ENCODE results near the gene NAALAD2.

Gene NAALAD2

GRCh38 chr11:90113541-90113940 lies 20.9 kb upstream of the NAALAD2 start:
- Histone ChIP-seq H3K4me2 (ENCODE audit: low read length) (no peak overlapping the region), H3K27ac (no peak overlapping the region), H3K9ac (no peak overlapping the region), H3K4me1 (no peaks in the 10 kb centered on the region), H2AFZ (no peak overlapping the region), H3K27me3 (ENCODE audit: control insufficient read depth, insufficient read depth, low read length) (no peaks in the 10 kb centered on the region), H3K79me2 (no peaks in the 10 kb centered on the region), H3K36me3 (ENCODE audit: control insufficient read depth, insufficient read depth, low read length) (no peaks in the 10 kb centered on the region), H3K4me3 (ENCODE audit: low read depth, low read length) (no peak overlapping the region), H3K9me3 (ENCODE audit: control insufficient read depth, low read length) (no peaks in the 10 kb centered on the region)
- TF ChIP-seq, protein P1, sequence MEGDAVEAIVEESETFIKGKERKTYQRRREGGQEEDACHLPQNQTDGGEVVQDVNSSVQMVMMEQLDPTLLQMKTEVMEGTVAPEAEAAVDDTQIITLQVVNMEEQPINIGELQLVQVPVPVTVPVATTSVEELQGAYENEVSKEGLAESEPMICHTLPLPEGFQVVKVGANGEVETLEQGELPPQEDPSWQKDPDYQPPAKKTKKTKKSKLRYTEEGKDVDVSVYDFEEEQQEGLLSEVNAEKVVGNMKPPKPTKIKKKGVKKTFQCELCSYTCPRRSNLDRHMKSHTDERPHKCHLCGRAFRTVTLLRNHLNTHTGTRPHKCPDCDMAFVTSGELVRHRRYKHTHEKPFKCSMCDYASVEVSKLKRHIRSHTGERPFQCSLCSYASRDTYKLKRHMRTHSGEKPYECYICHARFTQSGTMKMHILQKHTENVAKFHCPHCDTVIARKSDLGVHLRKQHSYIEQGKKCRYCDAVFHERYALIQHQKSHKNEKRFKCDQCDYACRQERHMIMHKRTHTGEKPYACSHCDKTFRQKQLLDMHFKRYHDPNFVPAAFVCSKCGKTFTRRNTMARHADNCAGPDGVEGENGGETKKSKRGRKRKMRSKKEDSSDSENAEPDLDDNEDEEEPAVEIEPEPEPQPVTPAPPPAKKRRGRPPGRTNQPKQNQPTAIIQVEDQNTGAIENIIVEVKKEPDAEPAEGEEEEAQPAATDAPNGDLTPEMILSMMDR (IDR thresholded peaks at IDR 0.05), result peak; percentile 26

- H3K27ac ChIP-seq, result no peak overlapping the region
- H3K4me1 ChIP-seq, result no peaks in the 10 kb centered on the region
- H2AFZ ChIP-seq, result no peak overlapping the region
- no peak overlapping the region for H3K4me2 ChIP-seq (ENCODE audit: low read length)
- no peaks in the 10 kb centered on the region for H3K9me3 ChIP-seq (ENCODE audit: control insufficient read depth, low read length)
- no peak overlapping the region for H3K4me3 ChIP-seq (ENCODE audit: low read depth, low read length)
- no peaks in the 10 kb centered on the region for H3K36me3 ChIP-seq (ENCODE audit: control insufficient read depth, insufficient read depth, low read length)
- TF ChIP-seq, protein P1 (IDR thresholded peaks at IDR 0.05), result no peak
- H3K27me3 ChIP-seq (ENCODE audit: control insufficient read depth, insufficient read depth, low read length), result no peaks in the 10 kb centered on the region
- no peaks in the 10 kb centered on the region for H3K79me2 ChIP-seq
- no peak overlapping the region for H3K9ac ChIP-seq
Measured at GRCh38 chr11:90120191-90120590, 14.3 kb upstream of the NAALAD2 start.

- Histone ChIP-seq H3K27ac (no peak overlapping the region), H3K79me2 (no peaks in the 10 kb centered on the region), H3K36me3 (ENCODE audit: control insufficient read depth, insufficient read depth, low read length) (no peaks in the 10 kb centered on the region), H3K4me2 (ENCODE audit: low read length) (no peak overlapping the region), H3K4me3 (ENCODE audit: low read depth, low read length) (no peak overlapping the region), H3K27me3 (ENCODE audit: control insufficient read depth, insufficient read depth, low read length) (no peaks in the 10 kb centered on the region), H3K4me1 (no peaks in the 10 kb centered on the region), H2AFZ (no peak overlapping the region), H3K9ac (no peak overlapping the region), H3K9me3 (ENCODE audit: control insufficient read depth, low read length) (no peaks in the 10 kb centered on the region)
- TF ChIP-seq, protein P1 (IDR thresholded peaks at IDR 0.05), result no peak
Measured at GRCh38 chr11:90124371-90124770, 10.1 kb upstream of the NAALAD2 start.

DNA sequence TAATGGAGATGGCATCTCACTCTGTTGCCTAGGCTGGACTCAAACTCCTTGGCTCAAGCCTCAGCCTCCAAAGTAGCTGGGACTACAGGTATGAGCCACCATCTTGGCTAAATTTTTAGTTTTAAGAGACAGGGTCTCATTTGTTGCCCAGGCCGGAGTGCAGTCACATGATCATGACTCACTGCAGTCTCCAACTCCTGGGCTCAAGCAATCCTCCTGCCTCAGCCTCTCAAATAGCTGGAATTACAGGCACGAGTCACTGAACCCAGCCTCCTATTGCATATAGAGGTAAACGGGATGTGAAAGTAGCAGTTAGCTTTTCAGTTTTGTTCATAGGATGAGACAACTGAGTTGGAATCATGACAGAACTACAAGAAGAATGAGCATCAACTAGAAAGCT lies 9.5 kb upstream of the NAALAD2 start:
- Histone ChIP-seq H3K9ac (no peak overlapping the region), H3K4me3 (ENCODE audit: low read depth, low read length) (no peak overlapping the region), H3K4me2 (ENCODE audit: low read length) (no peak overlapping the region), H3K27me3 (ENCODE audit: control insufficient read depth, insufficient read depth, low read length) (no peaks in the 10 kb centered on the region), H3K9me3 (ENCODE audit: control insufficient read depth, low read length) (no peaks in the 10 kb centered on the region), H3K79me2 (no peaks in the 10 kb centered on the region), H3K36me3 (ENCODE audit: control insufficient read depth, insufficient read depth, low read length) (no peaks in the 10 kb centered on the region), H3K27ac (no peak overlapping the region), H2AFZ (no peak overlapping the region), H3K4me1 (no peaks in the 10 kb centered on the region)
- TF ChIP-seq, protein P1 (IDR thresholded peaks at IDR 0.05), result no peak
